Mesenchymal stem cell (in vitro differentiated cells and primary cell): Measurements from ENCODE around the gene RAPGEF6.
"Not testable (repeated sequence)": the region's sequence is repeated elsewhere in the genome, so short reads cannot be mapped to it uniquely, and the experiment has no call there.

Source experiments
- DNase-seq: peaks from one replicate; pipeline ENCODE4 v3.0.0-alpha.2; 2013
- H2AFZ ChIP-seq: one replicate; pipeline ENCODE4 v1.6.1; 2013; ENCODE audit warnings: low read depth, mild to moderate bottlenecking, control low read depth, inconsistent platforms, low read length, moderate library complexity
- H2AK5ac ChIP-seq: 2 replicates; pipeline ENCODE4 v1.6.1; 2013; ENCODE audit warnings: low read length, moderate library complexity, mild to moderate bottlenecking, inconsistent platforms; ENCODE audit not compliant: severe bottlenecking
- H2BK120ac ChIP-seq: one replicate; pipeline ENCODE4 v1.6.1; 2013; ENCODE audit warnings: low read depth, mild to moderate bottlenecking, inconsistent platforms, low read length, moderate library complexity
- H2BK12ac ChIP-seq, 2 experiments: one replicate each; pipeline ENCODE4 v1.6.1; 2013; ENCODE audit warnings: inconsistent platforms in 2 of 2, low read length in 2 of 2, mild to moderate bottlenecking in 2 of 2, moderate library complexity in 2 of 2, control low read depth in 1 of 2
- H2BK15ac ChIP-seq: one replicate; pipeline ENCODE4 v1.6.1; 2013; ENCODE audit warnings: mild to moderate bottlenecking, low read depth, inconsistent platforms; ENCODE audit not compliant: poor library complexity, severe bottlenecking
- H2BK5ac ChIP-seq: 2 replicates; pipeline ENCODE4 v1.6.1; 2013; ENCODE audit warnings: low read depth, mild to moderate bottlenecking, low read length, control low read depth, inconsistent platforms; ENCODE audit not compliant: poor library complexity, severe bottlenecking
- H3K14ac ChIP-seq, 2 experiments: one replicate each; pipeline ENCODE4 v1.6.1; 2013; ENCODE audit warnings: inconsistent platforms in 2 of 2, low read length in 2 of 2, control low read depth in 1 of 2, mild to moderate bottlenecking in 1 of 2, moderate library complexity in 1 of 2
- H3K18ac ChIP-seq, 2 experiments: one replicate each; pipeline ENCODE4 v1.6.1; 2013; ENCODE audit warnings: inconsistent platforms in 2 of 2, low read length in 2 of 2, control low read depth in 1 of 2, low read depth in 1 of 2, mild to moderate bottlenecking in 1 of 2
- H3K23ac ChIP-seq, 2 experiments: one replicate each; pipeline ENCODE4 v1.6.1; 2013; ENCODE audit warnings: inconsistent platforms in 2 of 2, low read length in 2 of 2, mild to moderate bottlenecking in 2 of 2, moderate library complexity in 2 of 2, control low read depth in 1 of 2
- H3K27ac ChIP-seq: 2 replicates; pipeline ENCODE4 v1.5.1; 2013; ENCODE audit warnings: mild to moderate bottlenecking, moderate library complexity, low read length, control low read depth, inconsistent platforms; ENCODE audit not compliant: poor library complexity, severe bottlenecking
- H3K27me3 ChIP-seq, 2 experiments: 2 replicates each; pipeline versions ENCODE4 v1.6.1 to v1.7.0; 2013; ENCODE audit warnings: low read length in 2 of 2, mild to moderate bottlenecking in 2 of 2, moderate library complexity in 2 of 2, control low read depth in 1 of 2, inconsistent platforms in 1 of 2; ENCODE audit not compliant: control insufficient read depth in 1 of 2, insufficient read depth in 1 of 2
- H3K36me3 ChIP-seq, 2 experiments: 2 replicates each; pipeline versions ENCODE4 v1.6.1 to v1.7.0; 2013; ENCODE audit warnings: low read length in 2 of 2, control low read depth in 1 of 2, inconsistent platforms in 1 of 2, low read depth in 1 of 2, mild to moderate bottlenecking in 1 of 2; ENCODE audit not compliant: insufficient read depth in 2 of 2, control insufficient read depth in 1 of 2
- H3K4ac ChIP-seq, 2 experiments: one replicate each; pipeline ENCODE4 v1.6.1; 2013; ENCODE audit warnings: inconsistent platforms in 2 of 2, low read length in 2 of 2, mild to moderate bottlenecking in 2 of 2, moderate library complexity in 2 of 2, control low read depth in 1 of 2, low read depth in 1 of 2
- H3K4me1 ChIP-seq: 2 replicates; pipeline ENCODE4 v1.6.1; 2013; ENCODE audit warnings: low read depth, low read length, control low read depth; ENCODE audit not compliant: control insufficient read depth, insufficient read depth
- H3K4me2 ChIP-seq: 2 replicates; pipeline ENCODE4 v1.6.1; 2013; ENCODE audit warnings: low read length, mild to moderate bottlenecking, inconsistent platforms; ENCODE audit not compliant: poor library complexity, severe bottlenecking
- H3K4me3 ChIP-seq, 2 experiments: 2 replicates each; pipeline versions ENCODE4 v1.5.1 to v1.7.0; 2013; ENCODE audit warnings: low read length in 2 of 2, mild to moderate bottlenecking in 2 of 2, control low read depth in 1 of 2, low read depth in 1 of 2; ENCODE audit not compliant: insufficient read depth in 1 of 2
- H3K79me1 ChIP-seq: replicated peaks from 2 replicates; pipeline ENCODE4 v1.6.1; 2013; ENCODE audit warnings: mild to moderate bottlenecking, control low read depth, low read length, inconsistent platforms; ENCODE audit not compliant: poor library complexity, severe bottlenecking
- H3K9ac ChIP-seq: 2 replicates; pipeline ENCODE4 v1.7.0; 2013; ENCODE audit warnings: mild to moderate bottlenecking, low read length, moderate library complexity
- H3K9me3 ChIP-seq: 2 replicates; pipeline ENCODE4 v1.7.0; 2013; ENCODE audit warnings: mild to moderate bottlenecking, low read length; ENCODE audit not compliant: control insufficient read depth
- H4K8ac ChIP-seq: one replicate; pipeline ENCODE4 v1.6.1; 2013; ENCODE audit warnings: inconsistent platforms, mild to moderate bottlenecking, low read length, moderate library complexity
- H4K91ac ChIP-seq: one replicate; pipeline ENCODE4 v1.6.1; 2013; ENCODE audit warnings: mild to moderate bottlenecking, low read length, inconsistent platforms
- WGBS: methylation state at CpG from one replicate; pipeline ENCODE4 v1.1.7; 2013; ENCODE audit warnings: mixed read lengths; 5-methylcytosine and 5-hydroxymethylcytosine counted together

The RAPGEF6 gene

DNA sequence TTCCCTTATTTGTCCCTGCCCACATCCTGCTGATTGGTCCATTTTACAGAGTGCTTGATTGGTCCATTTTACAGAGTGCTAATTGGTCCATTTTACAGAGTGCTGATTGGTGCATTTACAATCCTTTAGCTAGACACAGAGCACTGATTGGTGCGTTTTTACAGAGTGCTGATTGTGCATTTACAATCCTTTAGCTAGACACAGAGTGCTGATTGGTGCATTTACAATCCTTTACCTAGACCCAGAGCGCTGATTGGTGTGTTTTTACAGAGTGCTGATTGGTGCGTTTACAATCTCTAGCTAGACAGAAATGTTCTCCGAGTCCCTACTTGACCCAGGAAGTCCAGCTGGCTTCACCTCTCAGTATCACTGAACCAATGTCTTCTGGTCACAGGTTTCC is 147.7 kb downstream of the RAPGEF6 start:
- not testable (repeated sequence) for H4K8ac ChIP-seq, H3K4ac ChIP-seq, H2AK5ac ChIP-seq, H4K91ac ChIP-seq, H3K18ac ChIP-seq, DNase-seq, H3K27ac ChIP-seq, H2BK12ac ChIP-seq, H3K4me3 ChIP-seq, H3K14ac ChIP-seq, H2BK5ac ChIP-seq, H3K23ac ChIP-seq, H3K9ac ChIP-seq, H3K4me2 ChIP-seq, H3K4me1 ChIP-seq, H3K27me3 ChIP-seq, H2BK15ac ChIP-seq, H2AFZ ChIP-seq, H2BK120ac ChIP-seq, H3K9me3 ChIP-seq, H3K79me1 ChIP-seq
- WGBS, result 100% methylated on average over 4 of the region's 4 CpGs
- peaks cover 3 to 15% of the 10 kb centered on the region in 2 experiments for H3K36me3 ChIP-seq

DNA sequence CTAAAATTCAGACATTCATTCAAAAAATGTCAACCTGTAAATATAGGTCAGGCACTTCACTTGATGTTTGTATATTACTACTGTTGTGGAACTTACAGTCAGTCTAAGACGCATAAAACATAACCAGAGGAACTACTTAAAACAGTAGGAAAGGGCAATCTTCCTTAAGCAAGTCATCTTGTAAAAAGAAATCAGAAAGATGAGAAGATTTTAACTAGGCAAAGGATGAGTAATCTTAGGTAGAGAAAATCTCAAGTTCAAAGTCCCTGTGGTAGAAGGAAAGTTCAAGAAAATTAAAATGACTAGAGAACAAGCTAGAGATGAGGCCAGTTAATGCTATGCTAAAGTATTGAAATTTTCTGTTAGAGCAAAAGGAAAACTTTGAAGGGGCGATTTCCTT is 152.4 kb downstream of the RAPGEF6 start:
- 94% methylated on average over 1 of the region's 2 CpGs for WGBS
- Histone ChIP-seq H3K4ac (no peak overlapping the region), H3K36me3 (peaks cover 6 to 13% of the 10 kb centered on the region in 2 experiments), H2BK12ac (no peak overlapping the region), H3K18ac (no peak overlapping the region), H3K27ac (no peak overlapping the region), H3K4me2 (no peak overlapping the region), H3K14ac (no peak overlapping the region), H3K27me3 (no peaks in the 10 kb centered on the region), H3K9ac (no peak overlapping the region), H2BK15ac (no peak overlapping the region), H2AFZ (no peak overlapping the region), H2BK120ac (no peak overlapping the region), H2BK5ac (no peak overlapping the region), H3K9me3 (no peaks in the 10 kb centered on the region), H3K79me1 (peaks cover 11% of the 10 kb centered on the region), H3K23ac (no peak overlapping the region), H3K4me3 (no peak overlapping the region), H4K8ac (no peak overlapping the region), H3K4me1 (no peaks in the 10 kb centered on the region), H2AK5ac (no peak overlapping the region), H4K91ac (no peak overlapping the region)
- no peak for DNase-seq

DNA sequence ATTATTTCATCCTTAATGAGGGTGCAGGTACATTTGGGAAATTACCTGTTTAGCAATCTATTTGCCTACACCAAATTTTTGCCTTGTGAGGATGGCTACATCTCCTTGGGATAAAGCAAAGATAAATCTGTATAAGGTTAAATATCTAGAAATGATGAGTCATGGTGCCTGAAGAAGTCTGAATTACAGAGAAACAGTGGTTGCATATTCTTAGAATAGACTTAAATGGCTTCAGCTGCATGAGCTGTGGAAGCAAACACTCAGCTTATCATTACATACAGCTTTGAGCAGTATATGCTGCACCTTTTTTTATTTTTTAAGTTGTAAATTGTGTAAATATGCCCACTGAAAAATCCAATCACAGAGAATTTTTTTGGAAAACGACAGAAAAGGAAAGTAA is 153.5 kb downstream of the RAPGEF6 start:
- no peak overlapping the region for H2BK5ac ChIP-seq
- H2BK120ac ChIP-seq, result no peak overlapping the region
- H3K4me2 ChIP-seq, result no peak overlapping the region
- H4K8ac ChIP-seq, result no peak overlapping the region
- DNase-seq, result no peak
- H3K18ac ChIP-seq, result no peak overlapping the region
- H3K27me3 ChIP-seq, result no peaks in the 10 kb centered on the region
- H3K36me3 ChIP-seq, result peaks cover 3 to 13% of the 10 kb centered on the region in 2 experiments
- H3K4me3 ChIP-seq, result no peak overlapping the region
- no peak overlapping the region for H2AFZ ChIP-seq
- no peak overlapping the region for H3K23ac ChIP-seq
- WGBS, result no CpG with 5 or more reads among the region's 1 CpG
- H3K27ac ChIP-seq, result no peak overlapping the region
- no peak overlapping the region for H2AK5ac ChIP-seq
- H2BK12ac ChIP-seq, result no peak overlapping the region
- no peaks in the 10 kb centered on the region for H3K4me1 ChIP-seq
- H3K9ac ChIP-seq, result no peak overlapping the region
- no peak overlapping the region for H3K14ac ChIP-seq
- no peak overlapping the region for H3K4ac ChIP-seq
- H3K79me1 ChIP-seq, result peaks cover 12% of the 10 kb centered on the region
- no peak overlapping the region for H2BK15ac ChIP-seq
- H4K91ac ChIP-seq, result no peak overlapping the region
- no peaks in the 10 kb centered on the region for H3K9me3 ChIP-seq

DNA sequence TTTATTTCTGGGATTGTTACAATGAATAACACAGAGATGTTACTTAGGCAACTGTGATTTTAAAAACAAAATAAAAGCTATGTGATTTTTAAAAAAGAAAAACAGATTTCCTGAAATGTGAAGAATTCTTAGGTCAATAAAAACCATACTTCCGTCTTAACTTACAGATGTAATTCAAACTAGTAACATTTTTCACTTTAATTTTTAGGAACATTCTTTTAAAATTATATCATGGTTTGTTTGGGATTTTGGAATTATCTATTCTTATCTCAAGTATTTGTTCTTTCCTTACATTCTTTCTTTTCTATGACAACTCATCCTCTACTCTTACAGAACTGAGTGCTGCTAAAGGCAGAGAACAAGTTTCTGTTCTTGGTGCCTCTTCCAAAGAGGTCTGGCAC is 159.5 kb downstream of the RAPGEF6 start:
- peak overlapping the region; percentile 67 for H3K9ac ChIP-seq
- H3K4ac ChIP-seq, result no peak overlapping the region
- WGBS, result no CpG with 5 or more reads among the region's 1 CpG
- peak; percentile 8 for DNase-seq
- H2BK5ac ChIP-seq, result no peak overlapping the region
- H3K27ac ChIP-seq, result no peak overlapping the region
- no peak overlapping the region for H3K4me2 ChIP-seq
- H3K36me3 ChIP-seq, result peaks cover 3 to 25% of the 10 kb centered on the region in 2 experiments
- H3K9me3 ChIP-seq, result no peaks in the 10 kb centered on the region
- H3K18ac ChIP-seq, result no peak overlapping the region
- peaks cover 2% of the 10 kb centered on the region for H3K79me1 ChIP-seq
- H2BK120ac ChIP-seq, result no peak overlapping the region
- no peak overlapping the region for H2BK12ac ChIP-seq
- no peak overlapping the region for H3K23ac ChIP-seq
- no peak overlapping the region for H3K14ac ChIP-seq
- H2AK5ac ChIP-seq, result no peak overlapping the region
- H2AFZ ChIP-seq, result no peak overlapping the region
- H3K4me1 ChIP-seq, result no peaks in the 10 kb centered on the region
- H3K27me3 ChIP-seq, result no peaks in the 10 kb centered on the region
- no peak overlapping the region for H2BK15ac ChIP-seq
- H4K8ac ChIP-seq, result no peak overlapping the region
- no peak overlapping the region for H3K4me3 ChIP-seq
- H4K91ac ChIP-seq, result no peak overlapping the region
